ENCODE data around the gene ATP10A. TPM values are rescaled to one million over a fixed set of nuclear protein-coding genes. Genes with fewer than 3 reads are reported as not detected.

Gene ATP10A
- total RNA-seq, 4 donors from 2014 or later: 1.4 to 10.0 (median 3.6) TPM

DNA sequence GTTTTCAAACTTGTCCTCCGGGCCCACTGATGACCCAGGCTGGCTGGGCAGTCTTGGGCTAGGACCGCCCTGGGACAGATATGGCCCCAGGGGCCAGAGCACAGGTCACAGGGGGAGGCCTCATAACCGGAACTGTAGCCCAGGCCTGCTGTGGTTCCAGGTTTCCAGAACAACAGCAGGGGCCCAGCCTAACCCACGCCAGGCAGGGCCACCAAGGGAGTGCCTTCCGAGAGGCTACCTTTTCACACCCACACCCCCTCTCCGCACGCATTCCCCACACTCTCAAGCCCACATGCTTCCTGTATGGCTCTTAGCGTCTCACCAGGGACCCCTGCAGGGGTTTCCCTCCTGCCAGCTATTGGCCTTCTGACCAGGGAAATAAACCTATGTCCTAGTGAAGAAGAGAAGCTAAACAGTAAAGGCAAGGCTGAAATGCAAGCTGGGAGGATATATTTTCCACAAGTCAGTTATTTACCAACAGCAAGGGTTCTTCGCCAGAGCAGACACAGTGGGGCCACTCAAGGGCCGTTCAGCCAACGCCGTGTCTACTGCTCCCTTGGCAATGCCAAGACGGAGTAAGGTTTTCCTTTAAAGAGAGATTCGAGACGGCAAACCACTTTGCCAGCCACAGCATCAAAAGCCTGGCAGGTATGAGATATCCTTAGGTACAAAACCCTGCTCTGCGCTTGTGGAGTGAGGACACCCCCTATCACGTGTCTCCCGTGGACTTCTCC, 135.1 kb downstream of the ATP10A start:
- no peaks in the 10 kb centered on the region for H3K9me3 ChIP-seq
- H3K4me3 ChIP-seq: no peak overlapping the region
- DNase-seq: no peak
- TF ChIP-seq POLR2A (IDR thresholded peaks at IDR 0.05): no peak
- TF ChIP-seq CTCF (IDR thresholded peaks at IDR 0.05): no peak
- TF ChIP-seq POLR2AphosphoS5 (IDR thresholded peaks at IDR 0.05): no peak
- no peak for TF ChIP-seq EP300 (IDR thresholded peaks at IDR 0.05; ENCODE audit: low read depth)
- no peaks in the 10 kb centered on the region for H3K36me3 ChIP-seq
- H3K27me3 ChIP-seq: no peaks in the 10 kb centered on the region
- H3K27ac ChIP-seq: no peak overlapping the region
- 88% methylated on average over 6 to 18 of the region's 18 CpGs for WGBS, 2 donors (ENCODE audit: low coverage in 1 of 2)
- intact Hi-C loops (cut with DNase I; ENCODE audit: low total_unique reads) (no loop called here), in situ Hi-C loops (cut with MboI; ENCODE audit: low pct_ligation_motif_present in 1 of 4, low pct_unique_long_range_greater_than_20kb in 1 of 4, low sequenced_read_pairs in 3 of 4) (loop anchor here in 1 of 4 donors (25.0 kb wide), 1 partner anchor 209 kb away; no protein-coding TSS in a partner anchor)
- no peaks in the 10 kb centered on the region for H3K4me1 ChIP-seq

GRCh38 chr15:25727116-25727515, 136.0 kb downstream of the ATP10A start:
- Histone ChIP-seq H3K4me1 (no peaks in the 10 kb centered on the region), H3K4me3 (no peak overlapping the region), H3K27me3 (no peaks in the 10 kb centered on the region), H3K36me3 (no peaks in the 10 kb centered on the region), H3K27ac (no peak overlapping the region), H3K9me3 (no peaks in the 10 kb centered on the region)
- in situ Hi-C loops (cut with MboI; ENCODE audit: low pct_ligation_motif_present in 1 of 4, low pct_unique_long_range_greater_than_20kb in 1 of 4, low sequenced_read_pairs in 3 of 4) (loop anchor here in 1 of 4 donors (25.0 kb wide), 1 partner anchor 210 kb away; no protein-coding TSS in a partner anchor), intact Hi-C loops (cut with DNase I; ENCODE audit: low total_unique reads) (no loop called here)
- no peak for DNase-seq
- WGBS, 2 donors (ENCODE audit: low coverage in 1 of 2): 91% methylated on average over 13 of the region's 15 CpGs; no CpG with 5 or more reads in 1 of the 2 donors
- TF ChIP-seq EP300 (IDR thresholded peaks at IDR 0.05; ENCODE audit: low read depth) (no peak), POLR2AphosphoS5 (IDR thresholded peaks at IDR 0.05) (no peak), CTCF (IDR thresholded peaks at IDR 0.05) (no peak), POLR2A (IDR thresholded peaks at IDR 0.05) (no peak)

GRCh38 chr15:25725758-25726157, 137.4 kb downstream of the ATP10A start:
- in situ Hi-C loops (cut with MboI; ENCODE audit: low pct_ligation_motif_present in 1 of 4, low pct_unique_long_range_greater_than_20kb in 1 of 4, low sequenced_read_pairs in 3 of 4): loop anchor here in 1 of 4 donors (25.0 kb wide), 1 partner anchor 212 kb away; no protein-coding TSS in a partner anchor
- H3K36me3 ChIP-seq: no peaks in the 10 kb centered on the region
- H3K9me3 ChIP-seq: no peaks in the 10 kb centered on the region
- no peak for DNase-seq
- H3K4me1 ChIP-seq: no peaks in the 10 kb centered on the region
- WGBS, 2 donors (ENCODE audit: low coverage in 1 of 2): 94 to 100% methylated on average over 2 to 14 of the region's 14 CpGs
- TF ChIP-seq POLR2A (IDR thresholded peaks at IDR 0.05) (no peak), POLR2AphosphoS5 (IDR thresholded peaks at IDR 0.05) (no peak), CTCF (IDR thresholded peaks at IDR 0.05) (no peak), EP300 (IDR thresholded peaks at IDR 0.05; ENCODE audit: low read depth) (no peak)
- H3K4me3 ChIP-seq: no peak overlapping the region
- no peaks in the 10 kb centered on the region for H3K27me3 ChIP-seq
- intact Hi-C loops (cut with DNase I; ENCODE audit: low total_unique reads): no loop called here
- no peak overlapping the region for H3K27ac ChIP-seq

GRCh38 chr15:25724899-25725298, 138.2 kb downstream of the ATP10A start:
- Histone ChIP-seq H3K27ac (no peak overlapping the region), H3K4me3 (no peak overlapping the region), H3K4me1 (no peaks in the 10 kb centered on the region), H3K27me3 (no peaks in the 10 kb centered on the region), H3K9me3 (no peaks in the 10 kb centered on the region), H3K36me3 (no peaks in the 10 kb centered on the region)
- intact Hi-C loops (cut with DNase I; ENCODE audit: low total_unique reads): no loop called here
- TF ChIP-seq CTCF (IDR thresholded peaks at IDR 0.05): no peak
- 92 to 94% methylated on average over 2 to 7 of the region's 7 CpGs for WGBS, 2 donors (ENCODE audit: low coverage in 1 of 2)
- no peak for DNase-seq
- in situ Hi-C loops (cut with MboI; ENCODE audit: low pct_ligation_motif_present in 1 of 4, low pct_unique_long_range_greater_than_20kb in 1 of 4, low sequenced_read_pairs in 3 of 4): loop anchor here in 1 of 4 donors (25.0 kb wide), 1 partner anchor 212 kb away; no protein-coding TSS in a partner anchor
